OCI-LY7 (cell line): ENCODE data around the gene ERP27. TPM values are rescaled to one million over a fixed set of nuclear protein-coding genes. Genes with fewer than 3 reads are reported as not detected.

Source experiments
- BruUV-seq: library from RNA; stranded (reverse); fragments of 400-500 nt; replicated peaks from 2 replicates; lab custom pipeline; 2021; lab: Mats Ljungman, UMichigan
- CTCF ChIA-PET: fragments of 300-600 bp; sonication (Branson Sonifier 250); formaldehyde crosslinking; loops from one replicate; lab custom pipeline; 2022; ENCODE audit warnings: antibody characterized with exemption; ENCODE audit not compliant: unreplicated experiment; lab: Charles Lee
- POLR2A ChIA-PET: fragments of 300-600 bp; sonication (Branson Sonifier 250); formaldehyde crosslinking; loops from one replicate; lab custom pipeline; 2022; ENCODE audit warnings: antibody characterized with exemption; lab: Charles Lee
- DNase-seq: peaks from one replicate; pipeline ENCODE4 v3.0.0-alpha.2; 2015; ENCODE audit warnings: low spot score
- H2AFZ ChIP-seq: fragments of 200-600 bp; sonication (generic), shearing (Covaris generic); 2 replicates; pipeline ENCODE4 v1.6.1; 2014; ENCODE audit warnings: mild to moderate bottlenecking, antibody characterized with exemption, low read length, moderate library complexity
- H3K27ac ChIP-seq: fragments of 200-600 bp; sonication (generic); 2 replicates; pipeline ENCODE4 v1.5.1; 2014; ENCODE audit warnings: mixed run types, low read depth, mild to moderate bottlenecking, moderate library complexity, low read length, inconsistent platforms; ENCODE audit not compliant: poor library complexity, severe bottlenecking
- H3K36me3 ChIP-seq: fragments of 200-600 bp; sonication (generic); 2 replicates; pipeline ENCODE4 v1.6.1; 2014; ENCODE audit warnings: mild to moderate bottlenecking, antibody characterized with exemption, low read length, moderate library complexity, mixed read lengths; ENCODE audit not compliant: insufficient read depth
- H3K4me1 ChIP-seq: fragments of 200-600 bp; sonication (generic); 2 replicates; pipeline ENCODE4 v1.5.1; 2014; ENCODE audit warnings: mild to moderate bottlenecking, low read length; ENCODE audit not compliant: insufficient read depth, poor library complexity, severe bottlenecking
- H3K4me2 ChIP-seq: fragments of 200-600 bp; sonication (generic); 2 replicates; pipeline ENCODE4 v1.6.1; 2014; ENCODE audit warnings: mild to moderate bottlenecking, low read length
- H3K4me3 ChIP-seq: fragments of 200-600 bp; sonication (generic); 2 replicates; pipeline ENCODE4 v1.5.1; 2014; ENCODE audit warnings: mild to moderate bottlenecking, low read depth, low read length; ENCODE audit not compliant: poor library complexity, severe bottlenecking
- H3K79me2 ChIP-seq: fragments of 200-600 bp; sonication (generic); 2 replicates; pipeline ENCODE4 v1.6.1; 2016; ENCODE audit warnings: low read depth, mild to moderate bottlenecking, low read length, moderate library complexity, mixed read lengths; ENCODE audit not compliant: insufficient read depth
- H3K9me2 ChIP-seq: fragments of 200-600 bp; sonication (generic); 2 replicates; pipeline ENCODE4 v1.6.1; 2016; ENCODE audit warnings: mild to moderate bottlenecking, low read length, mixed read lengths; ENCODE audit not compliant: insufficient read depth
- H3K9me3 ChIP-seq: fragments of 200-600 bp; sonication (generic); 2 replicates; pipeline ENCODE4 v1.6.1; 2014; ENCODE audit warnings: mild to moderate bottlenecking, mixed run types, low read length, mixed read lengths
- H4K20me1 ChIP-seq: fragments of 200-600 bp; sonication (generic); 2 replicates; pipeline ENCODE4 v1.6.1; 2014; ENCODE audit warnings: mild to moderate bottlenecking, antibody characterized with exemption, low read length, moderate library complexity, mixed read lengths; ENCODE audit not compliant: insufficient read depth
- CTCF ChIP-seq: fragments of 200-600 bp; sonication (generic); conservative IDR thresholded peaks from 2 replicates; pipeline ENCODE4 v1.5.1; 2014; ENCODE audit warnings: mild to moderate bottlenecking, antibody characterized with exemption, low read length, moderate library complexity, mixed read lengths
- EZH2phosphoT487 ChIP-seq: fragments of 200-600 bp; sonication (generic); IDR thresholded peaks from 2 replicates; pipeline ENCODE4 v1.6.1; 2018; ENCODE audit warnings: low read depth, borderline replicate concordance, mild to moderate bottlenecking, mixed run types, antibody characterized with exemption, low read length, moderate library complexity, mixed read lengths
- intact Hi-C: fragments of 100-400 bp; cut with micrococcal nuclease; formaldehyde crosslinking; loops from one replicate; pipeline ENCODE4 v1.10.0; 2022; ENCODE audit not compliant: unreplicated experiment
- total RNA-seq, 2 experiments: library from RNA; depleted of rRNA in 1 of 2; stranded (reverse); fragments of >200 nt in 1 of 2; shearing (Covaris generic) in 1 of 2; gene quantifications; 2 replicates each; pipeline ENCODE4 v1.2.3, GENCODE V29; 2014 to 2022

Gene ERP27
- total RNA-seq, 2 experiments from 2014 or later, result 1.7 to 1.9 TPM

DNA sequence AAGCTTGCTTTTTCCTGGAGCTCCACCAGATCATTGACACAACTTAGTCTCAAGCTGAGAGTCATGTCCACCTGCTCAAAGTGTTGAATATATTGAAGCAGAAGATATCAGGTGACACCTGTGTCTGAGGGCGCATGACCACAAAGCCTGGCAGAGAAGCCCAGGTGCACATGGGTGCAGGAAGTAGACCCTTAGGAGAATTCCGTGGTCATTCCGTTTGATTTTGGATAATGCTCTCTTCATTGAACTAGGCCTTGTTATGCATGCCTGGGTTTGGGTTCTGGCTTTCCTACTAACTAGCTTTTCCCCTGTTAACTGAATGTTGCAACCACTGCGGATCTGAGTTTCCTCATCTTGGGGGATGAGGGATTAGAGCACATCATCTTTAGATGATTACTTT is 15.9 kb upstream of the ERP27 start:
- CTCF ChIA-PET, result interaction anchor here (0.5 to 0.6 kb wide), 2 partner anchors 38 to 180 kb away, joined by 3 read pairs; a partner anchor contains a TSS
- H4K20me1 ChIP-seq, result peaks cover 57% of the 10 kb centered on the region
- peaks cover 98% of the 10 kb centered on the region for H3K4me1 ChIP-seq
- intact Hi-C loops, result loop anchor here (10.0 kb wide), 3 partner anchors 549 to 931 kb away; partner anchors contain the start of gene STRAP
- peak overlapping the region; percentile 97 for H3K27ac ChIP-seq
- H3K79me2 ChIP-seq, result peaks cover 100% of the 10 kb centered on the region
- no peaks in the 10 kb centered on the region for H3K9me2 ChIP-seq
- BruUV-seq, result no TSS peak
- peak overlapping the region; percentile 94 for H3K4me2 ChIP-seq
- H3K36me3 ChIP-seq, result peaks cover 87% of the 10 kb centered on the region
- no peak for TF ChIP-seq CTCF
- no peak for TF ChIP-seq EZH2phosphoT487
- peak; percentile 79 for DNase-seq
- H2AFZ ChIP-seq, result no peak overlapping the region
- H3K9me3 ChIP-seq, result no peaks in the 10 kb centered on the region
- POLR2A ChIA-PET, result interaction anchor here (0.7 to 1.2 kb wide), 6 partner anchors 9 to 183 kb away, joined by 3 to 4 read pairs (median 3); a partner anchor contains a TSS
- peak overlapping the region; percentile 72 for H3K4me3 ChIP-seq

GRCh38 chr12:14953752-14954151 is 15.4 kb upstream of the ERP27 start:
- Histone ChIP-seq H3K4me3 (peak overlapping the region; percentile 72), H3K9me2 (no peaks in the 10 kb centered on the region), H4K20me1 (peaks cover 52% of the 10 kb centered on the region), H2AFZ (no peak overlapping the region), H3K27ac (peak overlapping the region; percentile 97), H3K9me3 (no peaks in the 10 kb centered on the region), H3K4me1 (peaks cover 98% of the 10 kb centered on the region), H3K4me2 (peak overlapping the region; percentile 94), H3K79me2 (peaks cover 100% of the 10 kb centered on the region), H3K36me3 (peaks cover 86% of the 10 kb centered on the region)
- ChIA-PET POLR2A (interaction anchor here (0.6 to 1.2 kb wide), 6 partner anchors 9 to 183 kb away, joined by 3 to 4 read pairs (median 3); a partner anchor contains a TSS), CTCF (interaction anchor here (0.6 kb wide), 1 partner anchor 179 kb away, joined by 3 read pairs; a partner anchor contains a TSS)
- TF ChIP-seq CTCF, result no peak
- TF ChIP-seq EZH2phosphoT487, result no peak
- BruUV-seq, result no TSS peak
- no peak for DNase-seq
- intact Hi-C loops, result loop anchor here (10.0 kb wide), 3 partner anchors 549 to 931 kb away; partner anchors contain the start of gene STRAP
